GM18526 (cell line): Measurements from ENCODE around the gene ZNF205.
A peak's percentile ranks its signal among the peaks of the same experiment; 100 is the strongest.

ENCODE experiments used
- POLR2A ChIP-seq: IDR thresholded peaks from 3 replicates; pipeline ENCODE4 v1.6.1; 2011; ENCODE audit not compliant: insufficient read length; ENCODE audit errors: extremely low read depth

Gene ZNF205

GRCh38 chr16:3149630-3150345 is 37.4 kb downstream of the ZNF205 start:
- no peak for TF ChIP-seq POLR2A

GRCh38 chr16:3150346-3151218 is 38.2 kb downstream of the ZNF205 start:
- TF ChIP-seq POLR2A, result peak; percentile 15

GRCh38 chr16:3152027-3152276 is 39.6 kb downstream of the ZNF205 start:
- TF ChIP-seq POLR2A, result no peak

- TF ChIP-seq POLR2A, result no peak
Measured at GRCh38 chr16:3152277-3152990, 40.0 kb downstream of the ZNF205 start.

DNA sequence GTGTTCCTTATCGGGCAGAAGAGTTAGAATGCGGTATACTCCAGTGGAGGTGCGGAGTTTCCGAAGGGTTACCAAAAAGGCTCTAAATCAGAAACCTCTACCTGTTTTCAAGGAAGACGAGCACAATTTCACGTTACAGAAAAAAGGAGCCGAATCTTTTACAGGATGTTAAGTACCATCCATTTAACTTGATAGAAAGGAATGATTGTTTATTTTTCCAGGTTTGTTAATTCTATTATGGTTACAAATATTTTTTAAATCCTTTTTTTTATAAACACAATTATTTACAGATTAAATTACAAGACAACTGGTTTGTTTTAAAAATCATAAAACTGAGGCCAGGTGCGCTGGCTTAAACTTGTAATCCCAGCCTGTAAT is 40.6 kb downstream of the ZNF205 start:
- no peak for TF ChIP-seq POLR2A

DNA sequence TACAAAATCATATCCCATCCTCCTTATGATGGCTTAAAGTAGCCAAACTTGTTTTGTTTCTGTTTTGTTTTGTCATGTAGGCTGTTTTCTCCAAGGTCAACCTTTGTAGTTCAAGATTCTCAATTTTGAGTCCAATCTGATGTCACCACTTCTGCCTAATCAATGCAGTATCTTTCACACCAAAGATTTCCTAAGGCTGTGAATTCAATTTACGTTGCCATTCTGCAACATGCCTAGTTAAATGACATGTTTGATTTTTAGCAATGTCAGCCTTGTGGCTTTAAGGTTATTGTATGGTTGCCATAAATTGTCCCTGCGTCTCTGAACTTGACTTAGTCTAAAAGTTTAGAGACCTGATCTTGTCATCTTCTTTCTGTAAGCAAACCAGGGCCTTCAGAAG is 42.8 kb downstream of the ZNF205 start:
- no peak for TF ChIP-seq POLR2A

- TF ChIP-seq POLR2A, result no peak
Measured at GRCh38 chr16:3155972-3156371, 43.6 kb downstream of the ZNF205 start.

GRCh38 chr16:3157229-3158025 is 45.0 kb downstream of the ZNF205 start:
- TF ChIP-seq POLR2A, result no peak

- TF ChIP-seq POLR2A, result no peak
Measured at GRCh38 chr16:3158026-3158509, 45.7 kb downstream of the ZNF205 start.

- peak; percentile 42 for TF ChIP-seq POLR2A
Measured at GRCh38 chr16:3158510-3159314, 46.3 kb downstream of the ZNF205 start.

DNA sequence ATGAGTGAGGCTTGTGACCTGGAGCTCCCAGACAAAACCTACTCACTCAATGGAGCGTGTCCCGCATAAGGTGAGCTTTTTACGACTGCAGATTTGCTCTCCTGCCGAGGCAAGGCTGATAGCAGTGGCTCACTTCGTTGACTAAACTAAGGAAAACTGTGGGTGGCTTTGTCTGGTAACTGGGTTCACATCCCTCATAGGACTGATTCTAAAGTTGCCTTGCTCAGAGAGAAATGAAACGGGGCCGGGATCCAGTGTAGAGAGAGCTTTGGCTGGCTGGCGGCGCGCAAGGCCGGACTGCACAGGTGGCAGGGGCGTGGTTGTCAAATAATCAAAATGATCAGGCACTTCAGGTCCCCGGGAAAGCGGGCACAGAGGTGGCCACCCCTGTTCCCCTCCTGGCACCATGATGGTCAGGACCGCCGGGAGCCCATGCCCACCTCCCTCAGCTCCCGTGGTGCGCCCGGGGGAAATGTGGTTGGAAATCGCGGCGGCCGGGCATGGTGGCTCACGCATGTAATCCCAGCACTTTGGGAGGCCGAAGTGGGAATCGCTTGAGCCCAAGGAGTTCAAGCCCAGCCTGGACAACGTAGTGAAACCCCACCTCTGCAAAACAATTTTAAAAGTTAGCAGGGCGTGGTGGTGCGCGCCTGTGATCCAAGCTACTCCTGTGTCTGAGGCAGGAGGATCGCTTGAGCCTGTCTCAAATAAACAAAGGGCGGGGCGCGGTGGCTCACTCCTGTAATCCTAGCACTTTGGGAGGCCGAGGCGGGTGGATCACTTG is 49.0 kb downstream of the ZNF205 start:
- no peak for TF ChIP-seq POLR2A

DNA sequence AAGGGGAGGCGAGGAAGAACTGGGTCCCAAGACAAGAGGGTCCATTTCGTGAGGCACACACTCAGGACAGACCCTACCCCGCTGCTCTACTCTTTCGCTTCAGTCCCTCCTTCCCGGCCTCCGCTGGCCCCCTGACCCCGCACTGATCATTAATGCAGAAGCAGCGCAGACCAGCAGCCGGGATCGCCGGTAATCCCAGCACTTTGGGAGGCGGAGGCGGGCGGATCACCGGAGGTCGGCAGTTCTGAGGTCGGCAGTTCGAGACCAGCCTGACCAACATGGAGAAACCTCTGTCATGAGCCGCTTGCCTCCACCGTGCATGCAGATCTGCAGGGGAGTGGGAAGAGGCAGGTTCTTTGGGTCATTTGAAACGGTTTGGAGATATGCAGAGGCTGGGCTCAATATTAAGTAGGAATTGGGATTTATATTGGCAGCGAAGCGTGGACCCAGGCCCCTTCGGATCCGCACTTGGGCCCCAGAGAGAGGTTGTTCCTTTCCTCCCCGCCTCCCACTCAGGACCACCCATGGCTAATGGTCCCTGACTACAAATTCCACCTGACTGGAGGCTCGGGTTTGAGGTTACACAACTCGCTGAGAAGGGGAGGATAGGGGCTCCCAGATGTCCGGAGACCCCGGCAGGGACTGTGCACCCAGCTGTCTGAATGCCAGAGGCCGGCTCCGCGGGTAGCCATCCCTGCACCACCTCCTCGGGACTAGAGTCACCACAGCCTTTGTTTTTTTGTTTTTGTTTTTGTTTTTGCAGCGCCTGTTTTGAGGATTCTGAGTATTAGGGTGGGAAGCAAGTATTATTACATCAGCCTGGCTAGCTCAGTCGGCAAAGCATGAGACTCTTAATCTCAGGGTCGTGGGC is 52.0 kb downstream of the ZNF205 start:
- no peak for TF ChIP-seq POLR2A
